Measurements from ENCODE around the gene GABPB1.

DNA sequence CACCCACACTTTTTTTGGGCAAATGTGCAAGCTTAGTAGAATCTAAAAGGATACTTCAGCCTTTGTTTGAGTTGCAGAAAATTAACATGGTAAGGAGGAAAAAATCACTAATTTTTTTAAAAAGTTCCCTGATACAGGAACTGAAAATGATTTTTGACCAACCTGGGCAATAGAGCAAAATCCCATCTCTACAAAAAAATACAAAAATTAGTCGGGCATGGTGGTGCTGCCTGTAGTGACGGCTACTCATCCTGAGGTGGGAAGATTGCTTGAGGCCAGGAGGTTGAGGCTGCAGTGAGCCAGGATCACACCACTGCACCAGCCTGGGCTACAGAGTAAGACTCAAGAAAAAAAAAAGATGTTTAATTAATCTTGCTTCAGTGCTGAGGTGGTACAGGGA lies 10.6 kb upstream of the GABPB1 start:
- TF ChIP-seq MYC (IDR thresholded peaks at IDR 0.05; ENCODE audit: low read depth, low read length) (no peak), POLR2A (IDR thresholded peaks at IDR 0.05; ENCODE audit: extremely low read depth, insufficient read length) (no peak)
- TF ChIP-seq, protein P1, sequence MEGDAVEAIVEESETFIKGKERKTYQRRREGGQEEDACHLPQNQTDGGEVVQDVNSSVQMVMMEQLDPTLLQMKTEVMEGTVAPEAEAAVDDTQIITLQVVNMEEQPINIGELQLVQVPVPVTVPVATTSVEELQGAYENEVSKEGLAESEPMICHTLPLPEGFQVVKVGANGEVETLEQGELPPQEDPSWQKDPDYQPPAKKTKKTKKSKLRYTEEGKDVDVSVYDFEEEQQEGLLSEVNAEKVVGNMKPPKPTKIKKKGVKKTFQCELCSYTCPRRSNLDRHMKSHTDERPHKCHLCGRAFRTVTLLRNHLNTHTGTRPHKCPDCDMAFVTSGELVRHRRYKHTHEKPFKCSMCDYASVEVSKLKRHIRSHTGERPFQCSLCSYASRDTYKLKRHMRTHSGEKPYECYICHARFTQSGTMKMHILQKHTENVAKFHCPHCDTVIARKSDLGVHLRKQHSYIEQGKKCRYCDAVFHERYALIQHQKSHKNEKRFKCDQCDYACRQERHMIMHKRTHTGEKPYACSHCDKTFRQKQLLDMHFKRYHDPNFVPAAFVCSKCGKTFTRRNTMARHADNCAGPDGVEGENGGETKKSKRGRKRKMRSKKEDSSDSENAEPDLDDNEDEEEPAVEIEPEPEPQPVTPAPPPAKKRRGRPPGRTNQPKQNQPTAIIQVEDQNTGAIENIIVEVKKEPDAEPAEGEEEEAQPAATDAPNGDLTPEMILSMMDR (IDR thresholded peaks at IDR 0.05; ENCODE audit: low read depth, low read length), result no peak
- TF ChIP-seq, protein P2, sequence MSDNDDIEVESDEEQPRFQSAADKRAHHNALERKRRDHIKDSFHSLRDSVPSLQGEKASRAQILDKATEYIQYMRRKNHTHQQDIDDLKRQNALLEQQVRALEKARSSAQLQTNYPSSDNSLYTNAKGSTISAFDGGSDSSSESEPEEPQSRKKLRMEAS (IDR thresholded peaks at IDR 0.05; ENCODE audit: low read depth, low read length), result no peak

Data from NB4 (cell line).